Cardiac septum (tissue), 1 donor: ENCODE measurements around the gene EPB41L5. TPM values are rescaled to one million over a fixed set of nuclear protein-coding genes. Genes with fewer than 3 reads are reported as not detected.
"Not testable (repeated sequence)": the region's sequence is repeated elsewhere in the genome, so short reads cannot be mapped to it uniquely, and the experiment has no call there.

Source experiments
- DNase-seq: peaks from one replicate; pipeline ENCODE4 v3.0.0-alpha.2; 2020; ENCODE audit warnings: low spot score
- intact Hi-C: fragments of 100-400 bp; cut with DNase I; formaldehyde crosslinking; loops from one replicate; pipeline ENCODE4 v1.14.0; 2022
- long read RNA-seq: library from polyadenylated mRNA; unstranded; transcript quantifications from one replicate; pipeline ENCODE4 v2.0.0, GENCODE V29; 2021
- total RNA-seq: library from RNA; stranded (reverse); fragmentation: NEBNext Ultra II Directional; extraction: Animal tissue kit (Norgen Biotek cat#: 25700); gene quantifications from one replicate; pipeline ENCODE4 v1.2.1, GENCODE V29; 2021
- donor health status: DM: no; HTN: no; CAD: no.

Gene EPB41L5
- total RNA-seq = 15.7 TPM
- long read RNA-seq, full-length matches to known transcripts = 1 of 19 reads
- long read RNA-seq, partial matches to known transcripts = 1 of 19 reads
- long read RNA-seq, other reads (novel, unspliced or antisense) = 17 of 19 reads

GRCh38 chr2:120012771-120013596, at the start of gene EPB41L5:
Gene EPB41L5, plus strand, starts transcription at chr2:120013077. Its CDS starts 6,008 bp downstream, at chr2:120019085.
- intact Hi-C loops = loop anchor here (5.0 kb wide), 2 partner anchors 94 to 256 kb away; partner anchors contain the start of gene PTPN4
- peak; percentile 95 for DNase-seq

DNA sequence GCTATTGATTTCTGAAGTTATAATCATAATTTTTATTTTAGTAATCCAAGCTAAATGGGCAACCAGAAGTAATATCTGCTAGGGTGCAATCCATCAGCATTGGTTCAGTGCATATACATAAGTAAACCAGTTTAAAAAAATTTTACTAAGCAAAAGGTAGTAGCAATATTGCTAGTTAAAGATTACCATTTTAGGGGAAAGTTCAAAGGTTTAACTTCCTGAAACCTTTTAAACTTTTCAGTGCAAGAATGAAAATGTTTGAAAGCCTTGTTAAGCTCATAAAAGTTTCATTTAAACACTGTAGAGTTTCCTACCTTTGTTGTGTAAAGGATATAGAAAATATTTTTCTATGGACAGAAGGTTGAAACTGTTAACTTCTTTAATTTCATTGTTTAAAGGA, 31.0 kb upstream of the EPB41L5 start:
- DNase-seq = no peak
- intact Hi-C loops = no loop called here

DNA sequence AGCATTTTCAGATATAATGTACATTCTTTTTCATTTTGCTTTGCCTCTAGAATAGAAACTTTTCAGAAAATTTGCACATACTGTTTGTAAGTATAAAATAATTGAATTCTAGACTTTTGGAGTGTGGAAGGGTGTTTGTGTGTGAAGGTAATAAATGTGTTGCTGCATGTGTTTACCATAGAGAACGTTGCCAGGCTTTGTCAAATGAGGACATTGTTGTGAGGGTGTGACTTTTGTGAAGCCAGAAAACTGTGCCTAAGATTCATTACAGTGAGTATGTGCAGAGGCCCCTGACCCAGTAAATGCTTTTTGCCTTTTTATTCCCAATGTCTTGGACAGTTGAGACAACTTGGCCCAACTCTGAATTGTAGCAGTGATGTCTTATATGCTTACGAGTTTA, 30.4 kb upstream of the EPB41L5 start:
- no peak for DNase-seq
- intact Hi-C loops = no loop called here

GRCh38 chr2:119983108-119983507, 29.8 kb upstream of the EPB41L5 start:
- intact Hi-C loops = no loop called here

GRCh38 chr2:119996148-119996547, 16.7 kb upstream of the EPB41L5 start:
- DNase-seq = no peak
- intact Hi-C loops = no loop called here

More at GRCh38 chr2:119983108-119983507, 29.8 kb upstream of the EPB41L5 start:
- no peak for DNase-seq

- DNase-seq, intact Hi-C loops: not testable (repeated sequence)
These were observed 15.7 kb upstream of the EPB41L5 start for GRCh38 chr2:119996896-119997891.

DNA sequence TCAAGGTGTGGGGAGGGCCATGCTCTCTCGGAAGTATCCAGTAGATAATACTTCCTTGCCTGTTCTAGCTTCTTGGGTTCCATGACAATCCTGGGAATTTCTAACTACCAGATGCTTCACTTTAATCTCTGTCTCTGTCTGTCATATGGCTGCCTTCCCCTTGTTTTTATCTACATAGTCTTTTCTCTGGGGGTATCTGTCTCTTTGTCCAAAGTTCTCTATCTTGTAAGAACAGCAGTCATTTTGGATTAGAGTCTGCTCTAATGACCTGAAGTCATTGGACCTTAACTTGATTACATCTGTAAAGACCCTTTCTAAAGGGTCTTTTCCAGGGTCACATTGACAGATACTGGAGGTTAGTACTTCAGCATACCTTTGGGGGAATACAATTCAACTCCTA, 11.4 kb upstream of the EPB41L5 start:
- no peak for DNase-seq
- intact Hi-C loops = no loop called here

- DNase-seq = no peak
- intact Hi-C loops = no loop called here
These were observed 8.6 kb upstream of the EPB41L5 start for GRCh38 chr2:120004254-120004653.

- intact Hi-C loops = no loop called here
These were observed 6.9 kb upstream of the EPB41L5 start for GRCh38 chr2:120005834-120006521.

DNA sequence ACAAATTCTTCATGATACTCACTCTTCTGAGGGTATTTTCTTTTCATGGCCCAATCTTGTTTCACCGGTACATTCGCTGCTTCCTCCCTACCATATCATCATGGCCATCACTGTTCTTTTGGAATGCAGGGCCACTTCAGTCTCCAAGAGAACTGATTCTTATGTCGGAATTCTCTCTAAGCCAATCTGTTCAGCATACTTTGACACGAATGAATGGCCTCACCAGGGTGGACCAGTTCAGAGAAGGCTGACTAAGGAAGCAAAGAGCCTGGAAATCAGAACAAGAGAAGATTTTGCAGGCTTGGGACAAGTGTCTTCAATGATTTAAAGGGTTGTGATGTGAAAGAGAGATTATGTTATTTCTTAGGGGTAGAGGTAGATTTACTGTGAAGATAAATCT, 5.0 kb upstream of the EPB41L5 start:
- intact Hi-C loops = no loop called here
- DNase-seq = no peak

More at GRCh38 chr2:120005834-120006521, 6.9 kb upstream of the EPB41L5 start:
- no peak for DNase-seq

DNA sequence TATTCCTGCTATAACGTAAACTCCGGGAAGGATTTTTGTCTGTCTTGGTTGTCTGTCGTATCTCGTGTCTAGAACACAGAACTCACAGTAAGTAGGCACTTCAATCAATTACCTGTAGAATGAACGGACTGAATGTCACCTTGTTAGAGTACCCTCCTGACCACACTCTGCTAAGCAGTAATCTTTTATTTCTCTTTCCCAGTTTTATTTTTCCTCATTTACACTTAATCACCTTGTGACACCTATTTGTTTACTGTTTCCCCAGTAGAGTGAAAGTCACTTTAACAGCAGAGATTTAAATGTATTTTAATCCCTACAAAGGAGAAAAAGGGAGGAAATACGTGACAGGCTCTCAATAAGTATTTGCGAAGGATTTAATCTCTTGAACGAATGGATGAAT, 514 bp upstream of the EPB41L5 start:
- DNase-seq = no peak
- intact Hi-C loops = loop anchor here (5.0 kb wide), 2 partner anchors 95 to 255 kb away; partner anchors contain the start of gene PTPN4

DNA sequence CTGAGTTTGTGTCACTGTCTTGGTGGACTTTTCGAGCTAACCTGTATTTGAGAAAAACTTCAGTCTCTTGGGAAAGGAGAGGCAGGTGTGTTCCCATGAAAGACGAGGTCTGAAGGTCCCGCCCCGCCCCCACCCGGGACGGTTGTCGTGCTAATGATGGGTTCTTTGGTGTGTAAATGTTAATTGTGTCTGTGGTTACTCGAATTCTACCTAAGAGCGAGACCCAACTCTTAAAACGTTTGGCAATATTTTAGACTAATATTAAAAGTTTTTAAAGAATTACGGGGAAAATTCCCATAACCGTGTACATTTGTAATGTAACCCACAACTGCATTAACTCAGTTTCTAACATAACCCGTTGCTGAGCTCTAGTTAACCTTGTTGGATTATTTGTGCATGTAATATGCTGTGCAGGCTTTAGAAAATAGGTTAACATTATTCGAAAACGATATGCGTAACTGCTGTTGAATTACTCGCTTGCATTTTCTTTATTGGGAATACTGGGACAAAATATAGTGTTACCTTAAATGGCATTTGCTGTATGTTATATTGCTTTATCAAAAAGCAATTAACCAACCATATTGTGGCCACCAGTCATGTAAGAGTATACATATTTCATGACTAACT, 833 bp downstream of the EPB41L5 start:
- intact Hi-C loops = loop anchor here (5.0 kb wide), 2 partner anchors 94 to 256 kb away; partner anchors contain the start of gene PTPN4
- DNase-seq = no peak

DNA sequence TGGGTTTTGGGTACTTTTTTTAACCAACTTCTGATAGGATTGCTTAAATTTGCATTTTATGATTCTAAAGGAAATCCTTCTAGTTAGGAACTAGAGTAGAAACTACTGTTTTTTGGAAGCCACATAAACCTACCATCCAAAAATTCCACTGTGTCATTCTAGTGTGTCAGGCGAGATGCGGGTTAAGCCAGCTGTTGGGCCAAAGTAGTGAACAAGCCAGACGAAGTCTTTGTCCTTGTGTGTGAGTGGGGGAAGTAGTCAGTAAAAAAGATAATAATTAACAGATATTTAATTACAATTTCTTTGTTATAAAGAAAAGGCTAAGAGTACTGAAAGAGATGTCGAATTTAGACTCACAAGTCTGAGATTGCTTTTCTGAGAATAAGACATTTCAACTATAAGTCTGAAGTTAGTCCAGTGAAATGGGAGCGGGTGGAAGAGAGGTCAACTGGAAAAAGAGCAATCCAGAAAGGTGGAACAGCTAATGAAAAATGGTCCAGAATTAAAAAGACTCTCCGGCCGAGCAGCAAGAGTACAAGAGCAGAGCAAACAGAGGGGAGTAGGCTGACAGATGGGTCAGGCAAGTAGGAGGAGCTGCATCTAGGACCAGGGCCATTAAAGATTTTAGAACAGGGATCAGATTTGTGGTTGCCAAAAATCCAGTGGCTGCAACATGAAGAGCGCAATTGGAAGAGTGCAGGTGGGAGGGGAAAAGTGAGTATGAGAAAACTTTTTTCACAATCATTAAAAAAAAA, 1.5 kb downstream of the EPB41L5 start:
- intact Hi-C loops = loop anchor here (5.0 kb wide), 2 partner anchors 93 to 257 kb away; partner anchors contain the start of gene PTPN4
- DNase-seq = no peak

DNA sequence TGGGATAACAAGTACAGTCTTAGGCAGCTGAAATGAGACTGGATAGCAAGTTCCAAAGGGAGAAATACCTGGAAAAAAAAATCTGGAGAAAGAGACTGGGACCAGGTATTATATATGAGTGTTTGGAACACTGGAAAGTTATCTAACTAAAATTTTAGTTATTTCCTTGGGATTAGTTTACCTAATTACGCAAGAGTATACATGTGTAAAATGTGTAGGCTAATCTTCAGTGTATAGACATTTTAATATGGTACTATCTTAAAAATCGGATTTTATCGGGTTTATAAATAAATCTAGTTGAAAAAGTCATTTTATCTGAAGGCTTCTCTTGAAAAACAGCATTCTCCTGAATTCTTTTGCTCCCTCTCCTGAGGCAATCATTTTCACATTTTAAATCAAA, 3.9 kb downstream of the EPB41L5 start:
- intact Hi-C loops = no loop called here
- DNase-seq = no peak

DNA sequence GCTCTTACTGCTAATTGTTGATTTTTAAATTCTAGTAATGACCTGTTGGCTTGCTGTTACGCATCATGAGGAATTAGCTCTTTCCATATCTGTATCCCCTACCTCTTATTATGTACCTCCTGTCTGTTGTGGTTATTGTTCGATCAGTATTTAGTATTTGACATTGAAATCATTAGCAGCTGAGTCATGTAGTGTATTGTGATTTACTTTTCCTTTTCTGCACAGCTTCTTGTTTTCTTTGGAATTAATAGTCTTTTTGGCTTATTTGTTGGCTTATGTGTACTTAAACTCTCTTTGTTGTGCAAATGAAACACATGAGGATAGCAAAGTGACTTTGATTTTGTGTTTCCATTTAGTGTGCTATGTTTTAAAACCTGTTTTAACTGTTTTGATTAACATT, 4.3 kb downstream of the EPB41L5 start:
- intact Hi-C loops = no loop called here
- DNase-seq = no peak

DNA sequence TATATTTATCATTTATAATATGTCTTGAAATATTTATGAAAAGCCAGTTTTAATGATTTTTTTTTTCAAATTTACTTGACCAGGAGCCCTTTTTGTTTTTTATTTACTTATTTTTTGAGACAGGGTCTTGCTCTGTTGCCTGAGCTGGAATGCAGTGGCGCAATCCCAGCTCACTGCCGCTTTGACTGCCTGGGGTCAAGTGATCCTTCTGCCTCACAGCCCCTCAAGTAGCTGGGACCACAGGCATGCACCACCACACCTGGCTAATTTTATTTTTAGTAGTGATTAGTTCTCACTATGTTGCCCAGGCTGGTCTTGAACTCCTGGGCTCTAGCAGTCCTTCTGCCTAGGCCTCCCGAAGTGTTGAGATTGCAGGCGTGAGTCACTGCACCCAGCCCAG, 5.7 kb downstream of the EPB41L5 start:
- intact Hi-C loops = no loop called here
- DNase-seq = no peak

DNA sequence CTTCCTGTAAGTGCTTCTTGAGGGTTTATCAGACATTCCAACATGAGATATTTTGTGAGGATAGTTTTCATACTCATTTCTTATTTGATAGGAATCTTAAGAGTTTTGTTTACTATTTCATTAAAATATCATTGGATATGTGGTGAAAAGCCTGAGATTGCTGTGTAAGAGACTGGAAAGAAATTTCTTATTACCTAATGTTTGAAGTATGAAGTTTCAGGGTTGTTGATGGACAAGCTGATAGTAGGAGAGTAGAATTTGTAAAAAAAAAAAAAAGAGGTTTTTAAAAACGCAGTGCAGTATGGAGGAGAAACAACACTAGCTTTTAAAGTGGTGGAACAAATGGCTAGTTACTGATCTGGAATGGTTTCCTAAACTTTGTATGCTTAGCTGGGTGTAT, 7.7 kb downstream of the EPB41L5 start:
- intact Hi-C loops = no loop called here
- DNase-seq = no peak

DNA sequence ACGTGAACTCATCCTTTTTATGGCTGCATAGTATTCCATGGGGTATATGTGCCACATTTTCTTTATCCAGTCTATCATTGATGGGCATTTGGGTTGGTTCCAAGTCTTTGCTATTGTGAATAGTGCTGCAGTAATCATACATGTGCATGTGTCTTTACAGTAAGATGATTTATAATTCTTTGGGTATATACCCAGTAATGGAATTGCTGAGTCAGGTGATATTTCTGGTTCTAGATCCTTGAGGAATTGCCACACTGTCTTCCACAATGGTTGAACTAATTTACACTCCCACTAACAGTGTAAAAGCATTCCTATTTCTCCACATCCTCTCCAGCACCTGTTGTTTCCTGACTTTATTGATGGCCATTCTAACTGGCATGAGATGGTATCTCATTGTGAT, 9.6 kb downstream of the EPB41L5 start:
- DNase-seq, intact Hi-C loops: not testable (repeated sequence)
